ENCODE results near the gene WDR70.

WDR70 gene

DNA sequence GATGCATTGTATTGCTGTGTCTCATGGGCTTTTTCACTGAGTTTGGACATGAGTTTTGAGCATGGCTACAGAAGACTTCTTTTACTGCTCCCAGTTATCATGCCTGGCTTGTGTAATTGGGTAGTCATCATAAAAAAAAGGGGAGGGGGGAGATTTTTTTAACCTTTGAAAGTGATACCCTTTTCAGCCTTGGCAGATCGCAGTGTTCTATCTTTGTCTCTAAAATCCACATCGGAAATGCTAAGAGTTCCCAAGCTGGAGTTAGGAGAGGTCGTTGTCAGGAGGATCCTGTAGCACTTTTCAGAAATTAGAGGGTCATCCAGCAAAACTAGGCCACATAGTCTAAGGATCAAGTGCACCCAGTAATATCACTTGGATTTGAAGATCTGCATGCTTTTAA, 188.4 kb downstream of the WDR70 start:
- Histone ChIP-seq H3K36me3 (peaks cover 0 to 8% (median 0%) of the 10 kb centered on the region in 3 donors), H3K9me3 (no peaks in the 10 kb centered on the region), H3K27me3 (no peaks in the 10 kb centered on the region), H3K4me3 (no peak overlapping the region), H3K27ac (no peak overlapping the region), H3K4me1 (no peaks in the 10 kb centered on the region)
- DNase-seq, result no peak
- intact Hi-C loops (cut with DNase I; ENCODE audit: low total_unique reads), result no loop called here
- TF ChIP-seq, protein P1, sequence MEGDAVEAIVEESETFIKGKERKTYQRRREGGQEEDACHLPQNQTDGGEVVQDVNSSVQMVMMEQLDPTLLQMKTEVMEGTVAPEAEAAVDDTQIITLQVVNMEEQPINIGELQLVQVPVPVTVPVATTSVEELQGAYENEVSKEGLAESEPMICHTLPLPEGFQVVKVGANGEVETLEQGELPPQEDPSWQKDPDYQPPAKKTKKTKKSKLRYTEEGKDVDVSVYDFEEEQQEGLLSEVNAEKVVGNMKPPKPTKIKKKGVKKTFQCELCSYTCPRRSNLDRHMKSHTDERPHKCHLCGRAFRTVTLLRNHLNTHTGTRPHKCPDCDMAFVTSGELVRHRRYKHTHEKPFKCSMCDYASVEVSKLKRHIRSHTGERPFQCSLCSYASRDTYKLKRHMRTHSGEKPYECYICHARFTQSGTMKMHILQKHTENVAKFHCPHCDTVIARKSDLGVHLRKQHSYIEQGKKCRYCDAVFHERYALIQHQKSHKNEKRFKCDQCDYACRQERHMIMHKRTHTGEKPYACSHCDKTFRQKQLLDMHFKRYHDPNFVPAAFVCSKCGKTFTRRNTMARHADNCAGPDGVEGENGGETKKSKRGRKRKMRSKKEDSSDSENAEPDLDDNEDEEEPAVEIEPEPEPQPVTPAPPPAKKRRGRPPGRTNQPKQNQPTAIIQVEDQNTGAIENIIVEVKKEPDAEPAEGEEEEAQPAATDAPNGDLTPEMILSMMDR (IDR thresholded peaks at IDR 0.05), result no peak

DNA sequence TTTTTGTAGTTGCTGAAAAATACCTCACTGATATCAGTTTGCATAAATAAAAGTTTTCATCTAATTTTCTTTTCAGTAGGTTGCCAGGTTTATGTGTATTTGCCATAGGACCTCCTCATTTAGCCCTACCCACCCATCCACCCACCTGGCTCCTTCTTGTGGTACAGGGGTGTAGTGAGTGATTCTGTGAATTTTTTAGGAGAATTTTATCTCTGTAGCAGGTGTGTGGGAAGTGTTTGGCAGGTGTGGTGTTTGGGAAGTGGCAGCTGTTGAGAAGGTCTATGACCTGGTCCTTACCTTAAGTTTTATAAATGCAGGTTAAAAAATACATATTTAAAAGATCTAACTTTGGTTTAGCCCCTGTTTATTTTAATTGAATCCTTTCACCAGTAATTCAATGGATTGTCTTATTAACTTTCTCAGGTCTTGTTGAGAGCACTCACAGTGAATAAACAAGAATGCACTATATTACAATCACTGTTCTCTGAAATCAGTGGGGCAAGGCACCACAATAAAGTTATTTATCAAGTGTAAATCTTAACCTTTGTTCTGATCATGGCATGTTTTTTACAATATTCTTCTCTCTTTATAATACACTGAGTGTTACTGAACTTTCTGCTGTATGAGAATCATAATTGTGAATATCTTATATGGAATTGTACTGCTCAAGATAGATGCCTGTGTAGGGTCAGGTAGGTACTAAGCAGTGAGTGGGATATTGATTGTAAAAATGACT, 189.1 kb downstream of the WDR70 start:
- Histone ChIP-seq H3K36me3 (peaks cover 0 to 8% (median 0%) of the 10 kb centered on the region in 3 donors), H3K4me3 (no peak overlapping the region), H3K9me3 (no peaks in the 10 kb centered on the region), H3K4me1 (no peaks in the 10 kb centered on the region), H3K27me3 (no peaks in the 10 kb centered on the region), H3K27ac (no peak overlapping the region)
- DNase-seq, result no peak
- TF ChIP-seq, protein P1 (IDR thresholded peaks at IDR 0.05), result no peak
- intact Hi-C loops (cut with DNase I; ENCODE audit: low total_unique reads), result no loop called here

GRCh38 chr5:37568893-37569292, 189.8 kb downstream of the WDR70 start:
- Histone ChIP-seq H3K4me3 (no peak overlapping the region), H3K27me3 (no peaks in the 10 kb centered on the region), H3K4me1 (no peaks in the 10 kb centered on the region), H3K27ac (no peak overlapping the region), H3K36me3 (peaks cover 0 to 8% (median 0%) of the 10 kb centered on the region in 3 donors), H3K9me3 (no peaks in the 10 kb centered on the region)
- intact Hi-C loops (cut with DNase I; ENCODE audit: low total_unique reads), result no loop called here
- TF ChIP-seq, protein P1 (IDR thresholded peaks at IDR 0.05), result no peak
- DNase-seq, result no peak

DNA sequence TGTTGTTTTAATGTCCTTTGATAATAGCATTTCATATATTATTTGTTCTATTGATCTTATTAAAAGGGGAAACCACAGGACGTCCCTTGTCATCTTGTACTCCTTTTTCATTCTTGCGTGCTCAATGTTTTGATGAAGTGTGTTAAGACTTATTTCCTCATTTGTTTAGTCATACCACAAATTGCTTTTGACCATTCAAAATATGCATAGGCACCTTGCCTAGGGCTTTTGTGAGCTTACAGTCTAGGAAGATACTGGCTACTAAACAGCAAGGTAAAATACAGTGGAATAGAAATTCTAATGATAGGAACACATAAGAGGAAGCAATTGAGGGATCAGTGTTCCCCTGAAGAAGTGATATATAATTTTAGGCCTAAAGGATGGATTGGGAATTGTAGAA, 190.3 kb downstream of the WDR70 start:
- intact Hi-C loops (cut with DNase I; ENCODE audit: low total_unique reads), result no loop called here
- H3K36me3 ChIP-seq, result peaks cover 0 to 8% (median 0%) of the 10 kb centered on the region in 3 donors
- TF ChIP-seq, protein P1 (IDR thresholded peaks at IDR 0.05), result no peak
- no peak overlapping the region for H3K27ac ChIP-seq
- H3K27me3 ChIP-seq, result no peaks in the 10 kb centered on the region
- no peaks in the 10 kb centered on the region for H3K9me3 ChIP-seq
- H3K4me1 ChIP-seq, result no peaks in the 10 kb centered on the region
- no peak for DNase-seq
- H3K4me3 ChIP-seq, result no peak overlapping the region

DNA sequence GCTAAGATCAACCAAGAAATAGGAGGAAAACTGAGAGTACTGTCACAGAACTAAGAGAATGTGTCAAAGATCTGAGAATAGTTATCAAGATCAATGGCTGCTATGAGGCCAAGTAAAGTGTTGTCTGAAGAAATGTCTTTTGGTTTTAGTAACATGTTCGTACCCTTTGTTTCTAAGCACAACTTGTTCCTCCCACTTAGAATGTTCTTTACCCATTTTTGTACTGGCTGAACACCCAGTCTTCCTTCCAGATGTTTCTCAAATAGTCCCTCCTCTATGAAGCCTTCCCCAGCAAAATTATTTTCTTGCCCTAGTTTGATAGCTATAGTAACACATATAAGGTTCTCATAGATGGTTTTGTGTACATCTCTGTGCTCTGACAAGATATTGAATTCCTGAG, 191.5 kb downstream of the WDR70 start:
- Histone ChIP-seq H3K27ac (no peak overlapping the region), H3K27me3 (no peaks in the 10 kb centered on the region), H3K9me3 (no peaks in the 10 kb centered on the region), H3K4me1 (no peaks in the 10 kb centered on the region), H3K36me3 (peaks cover 0 to 8% (median 0%) of the 10 kb centered on the region in 3 donors), H3K4me3 (no peak overlapping the region)
- no peak for DNase-seq
- intact Hi-C loops (cut with DNase I; ENCODE audit: low total_unique reads), result no loop called here
- TF ChIP-seq, protein P1 (IDR thresholded peaks at IDR 0.05), result no peak
